UCSD-AML1 (cell line): ENCODE results near the gene PML.
"Not testable (repeated sequence)": the region's sequence is repeated elsewhere in the genome, so short reads cannot be mapped to it uniquely, and the experiment has no call there.

ENCODE experiments used
- DNase-seq: peaks from one replicate; lab custom pipeline; 2025; ENCODE audit not compliant: unreplicated experiment; lab: John Stamatoyannopoulos, UW

The PML gene

GRCh38 chr15:73959012-73959581, 35.4 kb upstream of the PML start:
- DNase-seq, result peak; percentile 64

- DNase-seq, result no peak
Measured at GRCh38 chr15:73959801-73960200, 34.7 kb upstream of the PML start.

- not testable (repeated sequence) for DNase-seq
Measured at GRCh38 chr15:73960472-73961070, 33.9 kb upstream of the PML start.

GRCh38 chr15:73962433-73962832, 32.1 kb upstream of the PML start:
- DNase-seq, result no peak

GRCh38 chr15:73964736-73965093, 29.8 kb upstream of the PML start:
- DNase-seq, result peak; percentile 89

GRCh38 chr15:73965094-73965757, 29.3 kb upstream of the PML start:
- DNase-seq, result no peak

- DNase-seq, result no peak
Measured at GRCh38 chr15:73965758-73966113, 28.8 kb upstream of the PML start.

GRCh38 chr15:73968461-73968860, 26.1 kb upstream of the PML start:
- no peak for DNase-seq

DNA sequence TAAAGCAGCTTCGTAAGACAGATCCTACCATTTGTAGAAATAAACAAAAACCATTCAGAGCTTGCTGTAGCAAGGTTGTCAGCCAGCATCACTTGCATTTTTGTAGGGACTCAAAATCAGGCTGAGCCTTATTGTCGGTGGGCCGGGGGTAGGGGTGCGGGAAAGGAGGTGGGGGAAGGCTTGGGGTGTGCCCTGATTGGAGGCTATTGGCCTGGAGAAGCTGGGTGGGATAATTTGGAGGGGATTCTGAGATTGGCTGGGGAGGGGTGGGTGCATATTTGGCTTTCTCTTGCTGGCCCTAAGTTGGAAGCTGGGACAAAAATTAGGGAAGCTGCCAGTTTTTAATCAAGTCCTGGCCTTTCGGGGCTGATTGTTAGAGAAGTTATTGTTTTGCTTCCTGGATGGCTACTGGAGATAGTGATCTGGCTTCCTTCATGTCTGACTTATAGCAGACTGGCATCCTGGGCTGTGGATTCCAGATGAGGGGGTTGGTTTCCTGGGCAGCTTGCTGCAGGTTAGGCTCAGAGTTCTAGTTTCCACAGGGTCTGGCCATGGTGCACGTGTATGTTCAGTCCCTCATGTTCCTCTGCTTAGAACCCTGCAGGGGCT, 25.3 kb upstream of the PML start:
- DNase-seq, result no peak

GRCh38 chr15:73972984-73973682, 21.4 kb upstream of the PML start:
- DNase-seq, result peak; percentile 83

DNA sequence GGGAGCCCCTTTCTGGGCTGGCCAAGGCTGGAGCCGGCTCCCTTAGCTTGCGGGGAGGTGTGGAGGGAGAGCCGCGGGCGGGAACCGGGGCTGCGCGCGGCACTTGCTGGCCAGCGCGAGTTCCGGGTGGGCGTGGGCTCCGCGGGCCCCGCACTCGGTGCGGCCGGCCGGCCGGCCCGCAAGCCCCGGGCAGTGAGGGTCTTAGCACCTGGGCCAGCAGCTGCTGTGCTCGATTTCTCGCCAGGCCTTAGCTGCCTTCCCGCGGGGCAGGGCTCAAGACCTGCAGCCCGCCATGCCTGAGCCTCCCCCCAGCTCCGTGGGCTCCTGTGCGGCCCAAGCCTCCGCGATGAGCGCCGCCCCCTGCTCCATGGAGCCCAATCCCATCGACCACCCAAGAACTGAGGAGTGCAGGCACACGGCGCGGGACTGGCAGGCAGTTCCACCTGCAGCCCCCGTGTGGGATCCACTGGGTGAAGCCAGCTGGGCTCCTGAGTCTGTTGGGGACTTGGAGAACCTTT, 20.8 kb upstream of the PML start:
- DNase-seq, result not testable (repeated sequence)

DNA sequence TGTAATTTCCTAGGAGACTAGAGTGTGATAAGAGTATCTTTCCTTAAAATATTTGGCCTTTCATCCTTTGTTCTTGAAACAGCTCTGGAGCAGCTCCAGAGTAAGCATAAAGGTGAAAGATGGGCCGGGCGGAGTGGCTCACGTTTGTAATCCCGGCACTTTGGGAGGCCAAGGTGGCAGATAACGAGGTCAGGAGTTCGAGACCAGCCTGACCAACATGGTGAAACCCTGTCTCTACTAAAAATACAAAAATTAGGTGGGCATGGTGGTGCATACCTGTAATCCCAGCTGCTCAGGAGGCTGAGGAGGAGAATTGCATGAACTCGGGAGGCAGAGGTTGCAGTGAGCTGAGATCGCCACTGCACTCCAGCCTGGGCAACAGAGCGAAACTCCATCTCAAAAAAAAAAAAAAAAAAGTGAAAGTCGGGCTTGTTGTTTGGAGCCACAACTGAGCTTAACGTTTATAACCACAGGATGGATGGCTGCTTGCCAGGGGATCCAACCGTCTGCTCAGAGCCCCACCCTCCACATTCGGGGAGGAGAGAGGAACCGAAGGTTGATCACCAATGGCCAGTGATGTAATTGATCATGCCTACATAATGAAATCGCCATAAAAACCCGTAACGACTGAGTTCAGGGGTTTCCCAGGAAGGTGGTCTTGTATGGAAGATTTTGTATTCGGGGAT, 18.9 kb upstream of the PML start:
- DNase-seq, result not testable (repeated sequence)

DNA sequence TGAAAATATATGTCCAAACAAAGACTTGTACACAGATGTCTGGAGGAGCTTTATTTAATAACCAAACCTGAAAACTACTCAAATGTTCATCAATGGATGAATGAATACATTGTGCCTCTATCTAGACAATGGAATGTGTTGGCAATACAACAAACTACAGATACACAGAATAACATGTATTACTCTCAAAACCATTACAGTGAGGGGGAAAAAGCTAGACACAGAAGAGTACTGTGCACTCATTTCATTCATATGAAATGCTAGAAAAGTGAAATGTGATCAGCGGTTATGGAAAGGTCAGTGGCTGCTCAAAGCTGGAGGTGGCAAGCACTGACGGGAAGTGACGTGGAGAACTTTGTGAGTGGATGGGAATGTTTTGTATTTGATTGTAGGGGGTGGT, 15.6 kb upstream of the PML start:
- no peak for DNase-seq

GRCh38 chr15:73979636-73980035, 14.9 kb upstream of the PML start:
- no peak for DNase-seq

DNA sequence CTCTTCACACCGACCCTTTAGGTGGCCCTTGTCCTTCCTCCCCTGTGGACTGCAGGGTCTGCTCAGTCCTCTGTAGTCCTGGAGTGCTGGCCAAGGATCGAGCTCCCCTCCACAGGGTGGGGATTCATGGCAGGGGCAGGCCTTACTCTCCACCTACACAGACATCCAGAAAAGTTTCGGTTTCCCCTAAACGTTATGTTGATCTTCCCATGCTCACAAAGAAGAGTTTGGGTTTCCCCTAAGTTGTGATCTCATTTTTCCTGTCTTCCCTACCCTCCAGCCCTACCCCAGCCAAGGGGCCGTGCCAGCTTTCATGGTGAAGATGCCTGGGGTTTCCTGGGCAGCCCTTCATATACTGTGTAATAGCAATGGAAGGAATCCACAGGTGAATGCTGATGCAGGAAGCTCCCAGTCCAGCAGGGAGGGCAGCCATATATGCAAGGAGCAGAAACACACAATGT, 12.7 kb upstream of the PML start:
- DNase-seq, result no peak

- peak; percentile 67 for DNase-seq
Measured at GRCh38 chr15:73982222-73982962, 12.1 kb upstream of the PML start.

GRCh38 chr15:73983211-73983727, 11.2 kb upstream of the PML start:
- no peak for DNase-seq

GRCh38 chr15:73983773-73984172, 10.7 kb upstream of the PML start:
- no peak for DNase-seq

DNA sequence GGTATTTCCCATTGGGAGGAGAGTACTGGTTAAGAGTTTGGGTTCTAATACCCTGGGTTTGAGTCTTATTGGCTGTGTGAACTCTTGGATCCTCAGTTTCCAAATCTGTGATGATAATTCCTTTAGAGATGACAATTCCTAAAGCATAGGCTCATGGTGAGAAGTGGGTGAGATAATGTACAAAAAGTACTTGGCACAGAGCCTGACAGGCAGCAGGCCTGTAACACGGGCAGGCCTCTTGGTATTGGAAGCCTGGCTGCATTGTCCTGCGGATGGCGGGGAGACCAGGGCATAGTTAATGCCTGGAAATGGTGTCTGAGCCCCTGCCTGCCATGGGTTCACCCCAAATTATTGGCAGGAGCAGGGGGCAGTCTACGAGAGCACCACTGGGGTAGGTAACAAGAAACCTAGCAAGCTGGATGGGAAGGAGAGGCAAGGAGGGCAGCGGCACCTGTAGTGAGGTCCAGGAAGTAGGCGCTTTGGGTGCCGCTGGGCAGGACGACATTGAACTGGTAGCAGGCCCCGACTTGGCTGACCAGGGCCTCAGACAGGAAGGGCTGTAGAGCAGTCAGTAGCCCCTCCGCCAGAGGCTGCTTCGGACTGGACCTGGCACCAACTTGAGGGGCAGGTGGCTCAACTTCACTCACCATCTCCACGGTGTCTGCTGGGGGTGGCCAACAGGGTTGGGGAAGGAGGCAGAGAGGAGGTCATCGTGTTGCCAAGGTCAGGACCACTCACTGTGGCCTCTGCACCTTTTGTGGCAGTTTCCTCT, 10.1 kb upstream of the PML start:
- no peak for DNase-seq
